MCF 10A (cell line): ENCODE measurements around the gene TEC. TPM values are rescaled to one million over a fixed set of nuclear protein-coding genes. Genes with fewer than 3 reads are reported as not detected.

Source experiments
- BruUV-seq: library from RNA; stranded (reverse); fragments of 400-500 nt; replicated peaks from 2 replicates; lab custom pipeline; 2021; lab: Mats Ljungman, UMichigan
- CTCF ChIA-PET: fragments of 300-600 bp; sonication (Branson Sonifier 250); formaldehyde crosslinking; extraction: SDS; loops from one replicate; lab custom pipeline; 2021; ENCODE audit warnings: antibody characterized with exemption, inconsistent platforms; lab: Yijun Ruan, JAX
- POLR2A ChIA-PET: fragments of 300-600, 350-650 bp; sonication (Branson Sonifier 250); formaldehyde crosslinking; extraction: SDS; loops from one replicate; lab custom pipeline; 2020; ENCODE audit warnings: antibody characterized with exemption, inconsistent platforms; lab: Yijun Ruan, JAX
- DNase-seq: peaks from one replicate; pipeline ENCODE4 v3.0.0-alpha.2; 2018; ENCODE audit not compliant: unreplicated experiment
- H3K27ac Mint-ChIP-seq: one replicate; pipeline ENCODE4 v1.8.0; 2022; ENCODE audit warnings: mild to moderate bottlenecking, low read depth, mixed read lengths; ENCODE audit not compliant: unreplicated experiment
- H3K27me3 Mint-ChIP-seq: one replicate; pipeline ENCODE4 v1.8.0; 2022; ENCODE audit warnings: mixed read lengths; ENCODE audit not compliant: insufficient read depth, unreplicated experiment
- H3K36me3 Mint-ChIP-seq: one replicate; pipeline ENCODE4 v1.8.0; 2022; ENCODE audit warnings: mild to moderate bottlenecking, moderate library complexity, mixed read lengths; ENCODE audit not compliant: insufficient read depth, unreplicated experiment
- H3K4me1 Mint-ChIP-seq: one replicate; pipeline ENCODE4 v1.8.0; 2022; ENCODE audit warnings: mixed read lengths; ENCODE audit not compliant: insufficient read depth, unreplicated experiment
- H3K4me3 Mint-ChIP-seq: one replicate; pipeline ENCODE4 v1.8.0; 2022; ENCODE audit warnings: mild to moderate bottlenecking, moderate library complexity, mixed read lengths; ENCODE audit not compliant: unreplicated experiment
- H3K9me3 Mint-ChIP-seq: one replicate; pipeline ENCODE4 v1.8.0; 2022; ENCODE audit warnings: mixed read lengths; ENCODE audit not compliant: unreplicated experiment
- CTCF ChIP-seq: fragments of 200-600 bp; IDR thresholded peaks from one replicate; pipeline ENCODE4 v1.8.0; 2022; ENCODE audit warnings: antibody characterized with exemption, mild to moderate bottlenecking; ENCODE audit not compliant: unreplicated experiment
- intact Hi-C: fragments of 100-400 bp; cut with micrococcal nuclease; formaldehyde crosslinking; loops from 2 replicates; pipeline ENCODE4 v1.14.1; 2022
- total RNA-seq: library from RNA; stranded (reverse); gene quantifications from 2 replicates; pipeline ENCODE4 v1.2.3, GENCODE V29; 2022

The TEC gene
- total RNA-seq, 1 experiment from 2014 or later = 1.1 TPM

- H3K36me3 Mint-ChIP-seq = no peaks in the 10 kb centered on the region
- H3K4me1 Mint-ChIP-seq = no peaks in the 10 kb centered on the region
- no peaks in the 10 kb centered on the region for H3K27me3 Mint-ChIP-seq
- ChIA-PET CTCF (interaction anchor here (0.5 to 4.2 kb wide), 13 partner anchors 8 to 464 kb away, joined by 3 to 43 read pairs (median 5); no protein-coding TSS in a partner anchor), POLR2A (no interaction called here)
- no peak for TF ChIP-seq CTCF
- no peak overlapping the region for H3K4me3 Mint-ChIP-seq
- DNase-seq = no peak
- H3K9me3 Mint-ChIP-seq = no peaks in the 10 kb centered on the region
- intact Hi-C loops = no loop called here
- no peak overlapping the region for H3K27ac Mint-ChIP-seq
- no TSS peak for BruUV-seq
Measured at GRCh38 chr4:48110452-48110978, 159.1 kb downstream of the TEC start.

GRCh38 chr4:48109413-48110263, 160.0 kb downstream of the TEC start:
- Mint-ChIP-seq H3K36me3 (no peaks in the 10 kb centered on the region), H3K27me3 (no peaks in the 10 kb centered on the region), H3K4me1 (no peaks in the 10 kb centered on the region), H3K27ac (no peak overlapping the region), H3K4me3 (no peak overlapping the region), H3K9me3 (no peaks in the 10 kb centered on the region)
- BruUV-seq = no TSS peak
- ChIA-PET POLR2A (no interaction called here), CTCF (interaction anchor here (0.5 to 4.2 kb wide), 33 partner anchors 9 to 509 kb away, joined by 3 to 43 read pairs (median 4); no protein-coding TSS in a partner anchor)
- DNase-seq = peak; percentile 72
- intact Hi-C loops = no loop called here
- TF ChIP-seq CTCF = peak; percentile 56

GRCh38 chr4:48108309-48109073, 161.1 kb downstream of the TEC start:
- H3K27me3 Mint-ChIP-seq = no peaks in the 10 kb centered on the region
- TF ChIP-seq CTCF = no peak
- no peaks in the 10 kb centered on the region for H3K9me3 Mint-ChIP-seq
- CTCF ChIA-PET = interaction anchor here (0.5 to 4.2 kb wide), 19 partner anchors 10 to 103 kb away, joined by 3 to 43 read pairs (median 6); no protein-coding TSS in a partner anchor
- POLR2A ChIA-PET = no interaction called here
- intact Hi-C loops = no loop called here
- no peaks in the 10 kb centered on the region for H3K4me1 Mint-ChIP-seq
- no peak for DNase-seq
- H3K27ac Mint-ChIP-seq = no peak overlapping the region
- no peaks in the 10 kb centered on the region for H3K36me3 Mint-ChIP-seq
- no peak overlapping the region for H3K4me3 Mint-ChIP-seq
- BruUV-seq = no TSS peak

- POLR2A ChIA-PET = no interaction called here
- Mint-ChIP-seq H3K4me1 (no peaks in the 10 kb centered on the region), H3K4me3 (no peak overlapping the region), H3K27ac (no peak overlapping the region), H3K9me3 (no peaks in the 10 kb centered on the region), H3K36me3 (no peaks in the 10 kb centered on the region), H3K27me3 (no peaks in the 10 kb centered on the region)
- DNase-seq = no peak
- BruUV-seq = no TSS peak
- no peak for TF ChIP-seq CTCF
- CTCF ChIA-PET = interaction anchor here (0.6 kb wide), 2 partner anchors 47 to 110 kb away, joined by 3 to 4 read pairs; no protein-coding TSS in a partner anchor
- intact Hi-C loops = no loop called here
Measured at GRCh38 chr4:48105230-48105629, 164.4 kb downstream of the TEC start.
